Neural cell (in vitro differentiated cells): ENCODE data around the gene ADAMTS17. TPM values are rescaled to one million over a fixed set of nuclear protein-coding genes. Genes with fewer than 3 reads are reported as not detected.

ENCODE experiments used
- H2AFZ ChIP-seq: fragments of 200-600, 300-800 bp; sonication (generic), shearing (Covaris generic); 2 replicates; pipeline ENCODE4 v1.6.0; 2014; ENCODE audit warnings: low read depth, mild to moderate bottlenecking, antibody characterized with exemption, low read length, moderate library complexity
- H3F3A ChIP-seq: fragments of 200-600 bp; shearing (Covaris generic); 2 replicates; pipeline ENCODE4 v1.6.1; 2016; ENCODE audit warnings: mild to moderate bottlenecking, moderate library complexity, mixed read lengths, antibody characterized with exemption, low read length; ENCODE audit not compliant: insufficient read depth, poor library complexity, severe bottlenecking
- H3K27ac ChIP-seq: fragments of 200-600, 300-800 bp; sonication (generic), shearing (Covaris generic); 2 replicates; pipeline ENCODE4 v1.5.1; 2014; ENCODE audit warnings: mild to moderate bottlenecking, low read length, moderate library complexity
- H3K27me3 ChIP-seq: fragments of 300-800, 200-600 bp; sonication (generic), shearing (Covaris generic); 2 replicates; pipeline ENCODE4 v1.6.0; 2014; ENCODE audit warnings: mild to moderate bottlenecking, low read depth, low read length, moderate library complexity; ENCODE audit not compliant: insufficient read depth
- H3K36me3 ChIP-seq: fragments of 300-800, 200-600 bp; sonication (generic), shearing (Covaris generic); 2 replicates; pipeline ENCODE4 v1.5.1; 2014; ENCODE audit warnings: mild to moderate bottlenecking, antibody characterized with exemption, low read length, moderate library complexity; ENCODE audit not compliant: insufficient read depth
- H3K4me2 ChIP-seq: fragments of 300-800, 200-600 bp; sonication (generic), shearing (Covaris generic); 2 replicates; pipeline ENCODE4 v1.6.0; 2014; ENCODE audit warnings: mild to moderate bottlenecking, low read length
- H3K4me3 ChIP-seq: fragments of 300-800, 200-600 bp; sonication (generic), shearing (Covaris generic); 2 replicates; pipeline ENCODE4 v1.5.1; 2014; ENCODE audit warnings: mild to moderate bottlenecking, low read length, moderate library complexity
- H3K79me2 ChIP-seq: fragments of 200-600 bp; shearing (Covaris generic); replicated peaks from 2 replicates; pipeline ENCODE4 v1.6.0; 2014; ENCODE audit warnings: mild to moderate bottlenecking, low read length, moderate library complexity; ENCODE audit not compliant: insufficient read depth
- H3K9ac ChIP-seq: fragments of 300-800, 200-600 bp; sonication (generic), shearing (Covaris generic); 2 replicates; pipeline ENCODE4 v1.6.1; 2016; ENCODE audit warnings: mild to moderate bottlenecking, low read length, mixed read lengths
- H3K9me2 ChIP-seq: fragments of 200-600 bp; shearing (Covaris generic); 2 replicates; pipeline ENCODE4 v1.6.1; 2016; ENCODE audit warnings: mild to moderate bottlenecking, low read length, mixed read lengths; ENCODE audit not compliant: insufficient read depth
- H3K9me3 ChIP-seq: fragments of 200-600, 300-800 bp; sonication (generic), shearing (Covaris generic); 2 replicates; pipeline ENCODE4 v1.6.1; 2016; ENCODE audit warnings: mild to moderate bottlenecking, mixed run types, low read length, moderate library complexity, mixed read lengths
- H4K20me1 ChIP-seq: fragments of 200-600 bp; shearing (Covaris generic); 2 replicates; pipeline ENCODE4 v1.6.1; 2016; ENCODE audit warnings: mild to moderate bottlenecking, mixed run types; ENCODE audit not compliant: insufficient read depth
- CTCF ChIP-seq: fragments of 450-650 bp; IDR thresholded peaks from 2 replicates; pipeline ENCODE4 v1.5.1; 2014; ENCODE audit warnings: antibody characterized with exemption, mild to moderate bottlenecking, moderate library complexity; ENCODE audit not compliant: poor library complexity, severe bottlenecking
- EP300 ChIP-seq: fragments of 450-650 bp; conservative IDR thresholded peaks from 2 replicates; pipeline ENCODE4 v1.6.1; 2014; ENCODE audit warnings: antibody characterized with exemption, mild to moderate bottlenecking, moderate library complexity; ENCODE audit not compliant: poor library complexity, severe bottlenecking
- EZH2 ChIP-seq: fragments of 200-600, 300-800 bp; shearing (Covaris generic), sonication (generic); IDR thresholded peaks from 2 replicates; pipeline ENCODE4 v1.6.1; 2014; ENCODE audit warnings: antibody characterized with exemption, low read length, borderline replicate concordance, mild to moderate bottlenecking; ENCODE audit not compliant: insufficient read depth, poor library complexity, severe bottlenecking
- MXI1 ChIP-seq: fragments of 450-650 bp; conservative IDR thresholded peaks from 2 replicates; pipeline ENCODE4 v1.6.1; 2014; ENCODE audit warnings: antibody characterized with exemption, mild to moderate bottlenecking; ENCODE audit not compliant: poor library complexity, severe bottlenecking
- POLR2AphosphoS5 ChIP-seq: IDR thresholded peaks from 2 replicates; pipeline ENCODE4 v1.6.1; 2012
- RAD21 ChIP-seq: fragments of 450-650 bp; conservative IDR thresholded peaks from 2 replicates; pipeline ENCODE4 v1.6.1; 2014; ENCODE audit warnings: antibody characterized with exemption, mild to moderate bottlenecking, moderate library complexity
- SMC3 ChIP-seq: fragments of 450-650 bp; conservative IDR thresholded peaks from 2 replicates; pipeline ENCODE4 v1.6.1; 2014; ENCODE audit warnings: antibody characterized with exemption, mild to moderate bottlenecking, moderate library complexity; ENCODE audit not compliant: poor library complexity
- TAF1 ChIP-seq: IDR thresholded peaks from 2 replicates; pipeline ENCODE4 v1.6.1; 2012; ENCODE audit warnings: low read depth
- polyA plus RNA-seq: library from polyadenylated mRNA; depleted of rRNA; stranded (reverse); fragments of >200 nt; gene quantifications from 2 replicates; pipeline ENCODE4 v1.2.3, GENCODE V29; 2014
- TF ChIP-seq, protein P1 (sequence below): IDR thresholded peaks from 2 replicates; pipeline ENCODE4 v1.6.1; 2012; ENCODE audit warnings: borderline replicate concordance

The ADAMTS17 gene
- polyA plus RNA-seq, 1 donor from 2014 or later = 0.04 TPM

DNA sequence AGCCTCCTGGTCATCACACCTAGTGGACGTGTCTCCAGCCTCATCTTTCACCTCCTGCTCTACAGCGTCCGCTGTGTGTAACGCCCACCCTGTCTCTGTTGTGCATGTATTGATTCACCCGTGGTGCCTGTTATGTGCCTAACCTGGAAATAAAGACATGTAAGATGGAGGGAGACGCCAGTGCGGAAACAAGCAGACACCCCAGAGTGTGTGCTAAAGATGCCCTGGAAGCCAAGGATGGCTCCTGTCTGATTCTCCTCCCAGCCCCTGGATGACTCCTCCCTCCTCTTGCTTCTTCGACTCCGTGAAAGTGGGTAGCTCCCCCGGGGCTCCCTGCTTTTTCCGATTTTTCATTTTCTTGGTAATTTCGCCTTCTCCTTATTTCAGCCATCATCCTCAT lies 241.8 kb downstream of the ADAMTS17 start:
- no peak overlapping the region for H3K4me2 ChIP-seq
- no peak overlapping the region for H2AFZ ChIP-seq
- no peaks in the 10 kb centered on the region for H3K79me2 ChIP-seq
- H3K27ac ChIP-seq = no peak overlapping the region
- no peaks in the 10 kb centered on the region for H3K9me3 ChIP-seq
- no peaks in the 10 kb centered on the region for H3K9me2 ChIP-seq
- H3K9ac ChIP-seq = no peak overlapping the region
- TF ChIP-seq, protein P1, sequence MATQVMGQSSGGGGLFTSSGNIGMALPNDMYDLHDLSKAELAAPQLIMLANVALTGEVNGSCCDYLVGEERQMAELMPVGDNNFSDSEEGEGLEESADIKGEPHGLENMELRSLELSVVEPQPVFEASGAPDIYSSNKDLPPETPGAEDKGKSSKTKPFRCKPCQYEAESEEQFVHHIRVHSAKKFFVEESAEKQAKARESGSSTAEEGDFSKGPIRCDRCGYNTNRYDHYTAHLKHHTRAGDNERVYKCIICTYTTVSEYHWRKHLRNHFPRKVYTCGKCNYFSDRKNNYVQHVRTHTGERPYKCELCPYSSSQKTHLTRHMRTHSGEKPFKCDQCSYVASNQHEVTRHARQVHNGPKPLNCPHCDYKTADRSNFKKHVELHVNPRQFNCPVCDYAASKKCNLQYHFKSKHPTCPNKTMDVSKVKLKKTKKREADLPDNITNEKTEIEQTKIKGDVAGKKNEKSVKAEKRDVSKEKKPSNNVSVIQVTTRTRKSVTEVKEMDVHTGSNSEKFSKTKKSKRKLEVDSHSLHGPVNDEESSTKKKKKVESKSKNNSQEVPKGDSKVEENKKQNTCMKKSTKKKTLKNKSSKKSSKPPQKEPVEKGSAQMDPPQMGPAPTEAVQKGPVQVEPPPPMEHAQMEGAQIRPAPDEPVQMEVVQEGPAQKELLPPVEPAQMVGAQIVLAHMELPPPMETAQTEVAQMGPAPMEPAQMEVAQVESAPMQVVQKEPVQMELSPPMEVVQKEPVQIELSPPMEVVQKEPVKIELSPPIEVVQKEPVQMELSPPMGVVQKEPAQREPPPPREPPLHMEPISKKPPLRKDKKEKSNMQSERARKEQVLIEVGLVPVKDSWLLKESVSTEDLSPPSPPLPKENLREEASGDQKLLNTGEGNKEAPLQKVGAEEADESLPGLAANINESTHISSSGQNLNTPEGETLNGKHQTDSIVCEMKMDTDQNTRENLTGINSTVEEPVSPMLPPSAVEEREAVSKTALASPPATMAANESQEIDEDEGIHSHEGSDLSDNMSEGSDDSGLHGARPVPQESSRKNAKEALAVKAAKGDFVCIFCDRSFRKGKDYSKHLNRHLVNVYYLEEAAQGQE = no peak
- no peak for TF ChIP-seq RAD21
- no peak for TF ChIP-seq TAF1
- TF ChIP-seq SMC3 = no peak
- no peak for TF ChIP-seq CTCF
- TF ChIP-seq MXI1 = no peak
- TF ChIP-seq EZH2 = no peak
- TF ChIP-seq POLR2AphosphoS5 = no peak
- TF ChIP-seq EP300 = no peak
- H3K36me3 ChIP-seq = no peaks in the 10 kb centered on the region
- no peaks in the 10 kb centered on the region for H3F3A ChIP-seq
- no peaks in the 10 kb centered on the region for H4K20me1 ChIP-seq
- no peaks in the 10 kb centered on the region for H3K27me3 ChIP-seq
- H3K4me3 ChIP-seq = no peak overlapping the region

DNA sequence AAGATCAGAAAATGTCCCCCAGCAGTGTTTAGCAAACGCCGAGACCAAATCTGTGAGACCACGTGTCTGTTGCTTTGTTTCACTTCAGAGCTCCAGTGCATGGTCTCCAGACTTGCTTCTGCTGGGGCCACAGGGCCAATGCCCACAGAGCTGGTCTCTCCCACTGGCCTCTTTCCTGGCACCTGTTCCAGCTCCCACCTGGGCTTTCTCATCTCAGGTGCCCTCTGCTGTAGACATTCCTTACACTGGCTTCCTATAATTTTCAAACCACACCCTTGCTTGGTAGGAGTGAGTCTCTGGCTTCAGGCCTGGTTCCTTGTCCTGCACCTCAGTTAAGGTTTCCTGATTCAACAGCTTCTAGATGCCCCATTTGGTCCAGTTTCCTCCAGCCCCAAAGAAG lies 243.1 kb downstream of the ADAMTS17 start:
- no peaks in the 10 kb centered on the region for H3K9me3 ChIP-seq
- no peak for TF ChIP-seq EZH2
- TF ChIP-seq MXI1 = no peak
- no peak for TF ChIP-seq RAD21
- TF ChIP-seq EP300 = no peak
- no peak for TF ChIP-seq CTCF
- TF ChIP-seq TAF1 = no peak
- TF ChIP-seq, protein P1 = no peak
- TF ChIP-seq SMC3 = no peak
- no peak for TF ChIP-seq POLR2AphosphoS5
- no peaks in the 10 kb centered on the region for H3K36me3 ChIP-seq
- no peaks in the 10 kb centered on the region for H3K79me2 ChIP-seq
- no peaks in the 10 kb centered on the region for H3K27me3 ChIP-seq
- no peak overlapping the region for H3K9ac ChIP-seq
- H2AFZ ChIP-seq = no peak overlapping the region
- no peaks in the 10 kb centered on the region for H3F3A ChIP-seq
- H3K4me3 ChIP-seq = no peak overlapping the region
- H3K27ac ChIP-seq = no peak overlapping the region
- H3K9me2 ChIP-seq = no peaks in the 10 kb centered on the region
- no peaks in the 10 kb centered on the region for H4K20me1 ChIP-seq
- H3K4me2 ChIP-seq = no peak overlapping the region
